H1 (cell line): ENCODE data around the gene C5orf52. TPM values are rescaled to one million over a fixed set of nuclear protein-coding genes. Genes with fewer than 3 reads are reported as not detected.

Source experiments
- CTCF ChIA-PET: fragments of 300-600 bp; sonication (Branson Sonifier 250); formaldehyde crosslinking; loops from one replicate; lab custom pipeline; 2021; ENCODE audit not compliant: partially characterized antibody; lab: Charles Lee
- POLR2A ChIA-PET: fragments of 300-600 bp; sonication (Branson Sonifier 250); formaldehyde crosslinking; loops from one replicate; lab custom pipeline; 2021; ENCODE audit warnings: inconsistent platforms; ENCODE audit not compliant: partially characterized antibody; lab: Charles Lee
- DNase-seq, 2 experiments: peaks; one replicate each; pipeline versions ENCODE4 v3.0.0 to v3.0.0-alpha.2; 2010 to 2022; ENCODE audit warnings: low spot score in 2 of 2, low read depth in 1 of 2, mixed read lengths in 1 of 2
- FAIRE-seq: peaks from 2 replicates; lab custom pipeline; 2011; peaks lifted over from hg19 to GRCh38; lab: Jason Lieb, UNC
- H2AFZ ChIP-seq: 2 replicates; pipeline ENCODE4 v1.8.1; 2012; ENCODE audit warnings: low read length, inconsistent platforms
- H2AK5ac ChIP-seq: 2 replicates; pipeline ENCODE4 v1.6.1; 2013; ENCODE audit warnings: low read depth, low read length
- H2BK120ac ChIP-seq: replicated peaks from 2 replicates; pipeline ENCODE3; 2013; ENCODE audit warnings: low read depth, low read length, inconsistent platforms
- H2BK12ac ChIP-seq: 2 replicates; pipeline ENCODE4 v1.6.1; 2013; ENCODE audit warnings: low read depth, low read length
- H2BK15ac ChIP-seq: 2 replicates; pipeline ENCODE4 v1.6.1; 2013; ENCODE audit warnings: low read length
- H2BK20ac ChIP-seq: 2 replicates; pipeline ENCODE4 v1.6.1; 2013; ENCODE audit warnings: low read length
- H2BK5ac ChIP-seq: 2 replicates; pipeline ENCODE4 v1.6.1; 2013; ENCODE audit warnings: low read depth, low read length
- H3K14ac ChIP-seq: 2 replicates; pipeline ENCODE4 v1.6.1; 2013; ENCODE audit warnings: inconsistent platforms; ENCODE audit not compliant: insufficient read length
- H3K18ac ChIP-seq: 2 replicates; pipeline ENCODE4 v1.6.1; 2013; ENCODE audit warnings: low read length; ENCODE audit errors: extremely low read depth
- H3K23ac ChIP-seq: 2 replicates; pipeline ENCODE4 v1.6.1; 2013; ENCODE audit warnings: inconsistent platforms; ENCODE audit not compliant: insufficient read length
- H3K23me2 ChIP-seq: 2 replicates; pipeline ENCODE4 v1.6.1; 2013; ENCODE audit warnings: low read depth, low read length
- H3K27ac ChIP-seq: 2 replicates; pipeline ENCODE4 v1.6.1; 2011; ENCODE audit warnings: low read depth, low read length, inconsistent platforms
- H3K27me3 ChIP-seq, 4 experiments: replicated peaks in 1 of 4; 1 replicate in 1 of 4; 2 replicates in 3 of 4; pipeline versions ENCODE4 v1.6.1 to v1.8.1; 2011 to 2013; ENCODE audit warnings: low read length in 3 of 4, mild to moderate bottlenecking in 3 of 4, inconsistent platforms in 2 of 4, mixed read lengths in 2 of 4, moderate library complexity in 1 of 4; ENCODE audit not compliant: control insufficient read depth in 3 of 4, insufficient read depth in 3 of 4; ENCODE audit errors: extremely low read depth in 1 of 4
- H3K36me3 ChIP-seq, 4 experiments: 2 replicates each; pipeline versions ENCODE4 v1.6.1 to v1.8.1; 2011 to 2013; ENCODE audit warnings: mild to moderate bottlenecking in 4 of 4, low read length in 3 of 4, moderate library complexity in 2 of 4, control low read depth in 1 of 4, inconsistent platforms in 1 of 4; ENCODE audit not compliant: insufficient read depth in 4 of 4, control insufficient read depth in 2 of 4
- H3K4ac ChIP-seq: replicated peaks from 2 replicates; pipeline ENCODE3; 2013; ENCODE audit warnings: low read length, low read depth, mixed read lengths, inconsistent platforms; ENCODE audit not compliant: insufficient read length
- H3K4me1 ChIP-seq, 4 experiments: replicated peaks in 1 of 4; 1 replicate in 1 of 4; 2 replicates in 3 of 4; pipeline versions ENCODE4 v1.6.1 to v1.8.1; 2011 to 2013; ENCODE audit warnings: low read length in 3 of 4, inconsistent platforms in 2 of 4, mixed read lengths in 1 of 4; ENCODE audit not compliant: insufficient read depth in 4 of 4, control insufficient read depth in 3 of 4
- H3K4me2 ChIP-seq, 2 experiments: 2 replicates each; pipeline versions ENCODE4 v1.6.1 to v1.8.1; 2011 to 2013; ENCODE audit warnings: low read depth in 2 of 2, low read length in 2 of 2, control low read depth in 1 of 2, inconsistent platforms in 1 of 2, mild to moderate bottlenecking in 1 of 2; ENCODE audit not compliant: insufficient read depth in 1 of 2
- H3K4me3 ChIP-seq, 4 experiments: fragments of 200-600, 300-600 bp in 1 of 4; sonication (generic), shearing (Covaris generic), sonication (Bioruptor Twin) in 1 of 4; 2 replicates each; pipeline versions ENCODE4 v1.5.1 to v1.8.1; 2011 to 2016; ENCODE audit warnings: low read length in 4 of 4, low read depth in 3 of 4, control low read depth in 2 of 4, inconsistent platforms in 2 of 4, mild to moderate bottlenecking in 2 of 4, mixed read lengths in 1 of 4, moderate library complexity in 1 of 4; ENCODE audit not compliant: insufficient read depth in 2 of 4; ENCODE audit errors: extremely low read depth in 1 of 4
- H3K56ac ChIP-seq: replicated peaks from 2 replicates; pipeline ENCODE3; 2013; ENCODE audit warnings: low read depth, mild to moderate bottlenecking, mixed read lengths, low read length, inconsistent platforms; ENCODE audit not compliant: insufficient read length
- H3K79me1 ChIP-seq: 2 replicates; pipeline ENCODE4 v1.6.1; 2013; ENCODE audit warnings: low read depth, low read length, control low read depth
- H3K79me2 ChIP-seq, 2 experiments: 2 replicates each; pipeline versions ENCODE4 v1.6.1 to v1.8.1; 2012 to 2013; ENCODE audit warnings: low read length in 2 of 2, mild to moderate bottlenecking in 2 of 2, inconsistent platforms in 1 of 2; ENCODE audit not compliant: insufficient read depth in 2 of 2, control insufficient read depth in 1 of 2
- H3K9ac ChIP-seq, 4 experiments: replicated peaks in 1 of 4; 1 replicate in 1 of 4; 2 replicates in 3 of 4; pipeline versions ENCODE4 v1.6.1 to v1.8.1; 2011 to 2013; ENCODE audit warnings: low read depth in 3 of 4, low read length in 3 of 4, control low read depth in 2 of 4, mild to moderate bottlenecking in 2 of 4, moderate library complexity in 2 of 4, inconsistent platforms in 1 of 4; ENCODE audit errors: extremely low read depth in 1 of 4
- H3K9me3 ChIP-seq, 2 experiments: 2 replicates each; pipeline versions ENCODE4 v1.6.1 to v1.8.1; 2012 to 2013; ENCODE audit warnings: mild to moderate bottlenecking in 2 of 2, moderate library complexity in 2 of 2, control low read depth in 1 of 2, inconsistent platforms in 1 of 2, low read depth in 1 of 2, low read length in 1 of 2, mixed read lengths in 1 of 2; ENCODE audit not compliant: insufficient read depth in 2 of 2
- H4K20me1 ChIP-seq, 2 experiments: replicated peaks in 1 of 2; 2 replicates each; pipeline versions ENCODE3 to v1.8.1; 2011 to 2013; ENCODE audit warnings: inconsistent platforms in 2 of 2, low read length in 2 of 2, mild to moderate bottlenecking in 1 of 2; ENCODE audit not compliant: insufficient read depth in 2 of 2, control insufficient read depth in 1 of 2
- H4K5ac ChIP-seq: 2 replicates; pipeline ENCODE4 v1.6.1; 2013; ENCODE audit warnings: low read length, low read depth, mixed read lengths, inconsistent platforms; ENCODE audit not compliant: insufficient read length
- H4K8ac ChIP-seq: 2 replicates; pipeline ENCODE4 v1.8.0; 2013; ENCODE audit warnings: mild to moderate bottlenecking, moderate library complexity, low read length, inconsistent platforms; ENCODE audit not compliant: insufficient read depth; ENCODE audit errors: extremely low read depth
- H4K91ac ChIP-seq: replicated peaks from 2 replicates; pipeline ENCODE3; 2013; ENCODE audit warnings: low read length, mixed read lengths, inconsistent platforms; ENCODE audit not compliant: insufficient read length
- ASH2L ChIP-seq: fragments of 200-600, 300-600 bp; sonication (generic); IDR thresholded peaks from one replicate; pipeline ENCODE4 v1.7.1; 2017; ENCODE audit warnings: low read length
- ATF3 ChIP-seq: IDR thresholded peaks from 2 replicates; pipeline ENCODE4 v1.6.1; 2011; ENCODE audit warnings: low read depth, mild to moderate bottlenecking, low read length; ENCODE audit not compliant: insufficient read depth
- EGR1 ChIP-seq: IDR thresholded peaks from 2 replicates; pipeline ENCODE4 v1.6.1; 2011; ENCODE audit warnings: low read depth, low read length, borderline replicate concordance
- EP300 ChIP-seq, 2 experiments: IDR thresholded peaks; 1 replicate in 1 of 2; 2 replicates in 1 of 2; pipeline ENCODE4 v1.6.1; 2011 to 2012; ENCODE audit warnings: low read depth in 2 of 2, low read length in 2 of 2, mild to moderate bottlenecking in 2 of 2, borderline replicate concordance in 1 of 2, inconsistent platforms in 1 of 2, moderate library complexity in 1 of 2
- EZH2 ChIP-seq: fragments of 200-600 bp; sonication (generic); IDR thresholded peaks from 2 replicates; pipeline ENCODE4 v1.7.1; 2012; ENCODE audit warnings: low read depth, mild to moderate bottlenecking, moderate library complexity, low read length, inconsistent platforms; ENCODE audit not compliant: severe bottlenecking
- FOSL1 ChIP-seq: IDR thresholded peaks from 2 replicates; pipeline ENCODE4 v1.6.1; 2011; ENCODE audit warnings: mild to moderate bottlenecking, low read depth, low read length, moderate library complexity; ENCODE audit not compliant: insufficient read depth
- HDAC2 ChIP-seq, 2 experiments: fragments of 300-600 bp in 1 of 2; sonication (generic) in 1 of 2; IDR thresholded peaks; 2 replicates each; pipeline ENCODE4 v1.6.1; 2011 to 2012; ENCODE audit warnings: low read depth in 2 of 2, low read length in 2 of 2, mild to moderate bottlenecking in 2 of 2, moderate library complexity in 2 of 2, borderline replicate concordance in 1 of 2, inconsistent platforms in 1 of 2
- KDM5A ChIP-seq: fragments of 200-600 bp; IDR thresholded peaks from 2 replicates; pipeline ENCODE4 v1.7.1; 2012; ENCODE audit warnings: mild to moderate bottlenecking, low read length, inconsistent platforms, mixed read lengths
- MAFK ChIP-seq: IDR thresholded peaks from 2 replicates; pipeline ENCODE4 v1.6.1; 2012; ENCODE audit warnings: low read depth, mild to moderate bottlenecking, improper control_type of control experiment, low read length
- NANOG ChIP-seq: IDR thresholded peaks from 2 replicates; pipeline ENCODE4 v1.6.1; 2011; ENCODE audit warnings: low read length, low read depth, mild to moderate bottlenecking, inconsistent platforms; ENCODE audit not compliant: insufficient read depth, poor library complexity, severe bottlenecking
- PHF8 ChIP-seq: fragments of 200-600 bp; sonication (generic); conservative IDR thresholded peaks from 2 replicates; pipeline ENCODE4 v1.7.1; 2012; ENCODE audit warnings: low read depth, mild to moderate bottlenecking, inconsistent platforms, low read length, moderate library complexity
- SP1 ChIP-seq: IDR thresholded peaks from 2 replicates; pipeline ENCODE4 v1.6.1; 2011; ENCODE audit warnings: low read depth, low read length
- SP4 ChIP-seq: IDR thresholded peaks from 2 replicates; pipeline ENCODE4 v1.6.1; 2012; ENCODE audit warnings: low read length, inconsistent platforms
- ZNF274 ChIP-seq: IDR thresholded peaks from 2 replicates; pipeline ENCODE4 v1.7.0; 2012; ENCODE audit warnings: low read length, borderline replicate concordance; ENCODE audit errors: extremely low read depth
- WGBS, 2 experiments: shearing (Covaris generic) in 1 of 2; methylation state at CpG; one replicate each; pipeline versions ENCODE4 v1.1.6 to v1.1.7; 2013 to 2015; ENCODE audit warnings: low lambda C conversion rate in 2 of 2, mixed read lengths in 2 of 2, inconsistent platforms in 1 of 2, low coverage in 1 of 2, missing lambda C conversion rate in 1 of 2; ENCODE audit not compliant: insufficient replicate concordance in 2 of 2, insufficient coverage in 1 of 2, insufficient read length in 1 of 2; ENCODE audit errors: extremely low coverage in 1 of 2, missing lambda C conversion rate in 1 of 2; 5-methylcytosine and 5-hydroxymethylcytosine counted together
- polyA plus RNA-seq, 7 experiments: library from polyadenylated mRNA; depleted of rRNA in 3 of 7; stranded (reverse) in 5 of 7; unstranded in 2 of 7; fragments of >200 nt in 5 of 7; fragments of 200-250 nt in 2 of 7; gene quantifications; 1 replicate in 5 of 7; 2 replicates in 1 of 7; 4 replicates in 1 of 7; pipeline versions ENCODE4 v1.2.1 to v1.2.3, GENCODE V29; 2011 to 2013; ENCODE audit warnings: missing spikeins in 2 of 7, mixed read lengths in 2 of 7
- total RNA-seq: library from RNA; stranded (reverse); fragmentation: NEBNext Ultra II Directional; extraction: Animal tissue kit (Norgen Biotek cat#: 25700); gene quantifications from 2 replicates; pipeline ENCODE4 v1.2.1, GENCODE V29; 2021

C5orf52 gene
- total and polyA plus RNA-seq, 2 of the 8 experiments (the other 6 are each of a cell fraction or from before 2014, with no cell fraction given): not detected

- H4K91ac ChIP-seq: no peak overlapping the region
- no peaks in the 10 kb centered on the region for H3K36me3 ChIP-seq
- H3K27ac ChIP-seq: no peak overlapping the region
- no peak overlapping the region for H3K4me2 ChIP-seq
- no peak overlapping the region for H2BK15ac ChIP-seq
- POLR2A ChIA-PET: no interaction called here
- H3K27me3 ChIP-seq: no peaks in the 10 kb centered on the region
- no peak overlapping the region for H3K4ac ChIP-seq
- H3K14ac ChIP-seq: no peak overlapping the region
- H2AK5ac ChIP-seq: no peak overlapping the region
- TF ChIP-seq EZH2: no peak
- TF ChIP-seq EP300 (IDR thresholded peaks at IDR 0.05; ENCODE audit: borderline replicate concordance in 1 of 2, low read depth in 2 of 2, low read length in 2 of 2): no peak
- TF ChIP-seq EGR1: no peak
- no peak for TF ChIP-seq KDM5A
- no peak for TF ChIP-seq ZNF274
- TF ChIP-seq NANOG: no peak
- no peak for TF ChIP-seq MAFK
- no peak for TF ChIP-seq SP4
- no peak for TF ChIP-seq ASH2L
- TF ChIP-seq ATF3: no peak
- no peak for TF ChIP-seq FOSL1
- TF ChIP-seq PHF8: no peak
- no peak for TF ChIP-seq HDAC2 (IDR thresholded peaks at IDR 0.05; ENCODE audit: borderline replicate concordance in 1 of 2, low read depth in 2 of 2, low read length in 2 of 2)
- TF ChIP-seq SP1: no peak
- H3K79me2 ChIP-seq: no peaks in the 10 kb centered on the region
- H3K4me1 ChIP-seq: no peaks in the 10 kb centered on the region
- H3K9me3 ChIP-seq: no peaks in the 10 kb centered on the region
- H4K8ac ChIP-seq: no peak overlapping the region
- no peaks in the 10 kb centered on the region for H3K79me1 ChIP-seq
- CTCF ChIA-PET: interaction anchor here (1.6 to 3.5 kb wide), 3 partner anchors 9 to 62 kb away, joined by 6 to 15 read pairs (median 13); partner anchors contain the start of gene LSM11
- DNase-seq (no peak), FAIRE-seq (no peak)
- no peak overlapping the region for H3K23ac ChIP-seq
- H2BK20ac ChIP-seq: no peak overlapping the region
- no peak overlapping the region for H3K9ac ChIP-seq
- H3K23me2 ChIP-seq: no peaks in the 10 kb centered on the region
- H3K56ac ChIP-seq: no peak overlapping the region
- no peak overlapping the region for H2BK5ac ChIP-seq
- H4K5ac ChIP-seq: no peak overlapping the region
- no peak overlapping the region for H2BK12ac ChIP-seq
- H2BK120ac ChIP-seq: no peak overlapping the region
- no peaks in the 10 kb centered on the region for H4K20me1 ChIP-seq
- H3K4me3 ChIP-seq: no peak overlapping the region
- no peak overlapping the region for H3K18ac ChIP-seq
- WGBS, 2 experiments: 86% methylated on average over 4 of the region's 4 CpGs; no CpG with 5 or more reads in 1 of the 2 experiments
- no peak overlapping the region for H2AFZ ChIP-seq
Observed at GRCh38 chr5:157681048-157681447, 9.7 kb downstream of the C5orf52 start.
